Ecto neural progenitor cell (in vitro differentiated cells): ENCODE measurements around the gene KCNJ8.
A peak's percentile ranks its signal among the peaks of the same experiment; 100 is the strongest.
"Not testable (repeated sequence)": the region's sequence is repeated elsewhere in the genome, so short reads cannot be mapped to it uniquely, and the experiment has no call there.

ENCODE experiments used
- DNase-seq: peaks from one replicate; pipeline ENCODE4 v3.0.0-alpha.2; 2018; ENCODE audit warnings: low spot score

The KCNJ8 gene

GRCh38 chr12:21786041-21786531 lies 11.6 kb upstream of the KCNJ8 start:
- DNase-seq = no peak

GRCh38 chr12:21782723-21783122 lies 8.2 kb upstream of the KCNJ8 start:
- DNase-seq = not testable (repeated sequence)

- DNase-seq = no peak
These were observed 6.3 kb upstream of the KCNJ8 start for GRCh38 chr12:21780786-21781185.

GRCh38 chr12:21776175-21776574 lies 1.7 kb upstream of the KCNJ8 start:
- no peak for DNase-seq

GRCh38 chr12:21775133-21775820 lies 771 bp upstream of the KCNJ8 start:
- DNase-seq = no peak

- DNase-seq = no peak
These were observed 700 bp downstream of the KCNJ8 start for GRCh38 chr12:21773806-21774205.

GRCh38 chr12:21773263-21773741 lies 1.2 kb downstream of the KCNJ8 start:
- DNase-seq = peak; percentile 79

- DNase-seq = no peak
These were observed 3.2 kb downstream of the KCNJ8 start for GRCh38 chr12:21771311-21771710.

GRCh38 chr12:21769307-21769706 lies 5.2 kb downstream of the KCNJ8 start:
- no peak for DNase-seq

GRCh38 chr12:21766403-21766802 lies 8.1 kb downstream of the KCNJ8 start:
- no peak for DNase-seq

- no peak for DNase-seq
These were observed 9.6 kb downstream of the KCNJ8 start for GRCh38 chr12:21764950-21765349.

- DNase-seq = no peak
These were observed 10.4 kb downstream of the KCNJ8 start for GRCh38 chr12:21764065-21764464.

GRCh38 chr12:21763531-21763930 lies 11.0 kb downstream of the KCNJ8 start:
- no peak for DNase-seq

GRCh38 chr12:21759737-21760136 lies 14.8 kb downstream of the KCNJ8 start:
- no peak for DNase-seq

- no peak for DNase-seq
These were observed 16.8 kb downstream of the KCNJ8 start for GRCh38 chr12:21757735-21758134.

- no peak for DNase-seq
These were observed 17.8 kb downstream of the KCNJ8 start for GRCh38 chr12:21756699-21757098.

GRCh38 chr12:21751517-21751916 lies 23.0 kb downstream of the KCNJ8 start:
- no peak for DNase-seq

- DNase-seq = no peak
These were observed 29.2 kb downstream of the KCNJ8 start for GRCh38 chr12:21745258-21745657.

GRCh38 chr12:21731144-21731543 lies 43.4 kb downstream of the KCNJ8 start:
- DNase-seq = no peak

GRCh38 chr12:21725731-21726130 lies 48.8 kb downstream of the KCNJ8 start:
- DNase-seq = no peak

- no peak for DNase-seq
These were observed 55.4 kb downstream of the KCNJ8 start for GRCh38 chr12:21718944-21719650.

- no peak for DNase-seq
These were observed 56.1 kb downstream of the KCNJ8 start for GRCh38 chr12:21718403-21718802.

GRCh38 chr12:21717767-21718166 lies 56.7 kb downstream of the KCNJ8 start:
- no peak for DNase-seq
